Stimulated activated CD8-positive, alpha-beta memory T cell treated with anti-CD3 and anti-CD28 coated beads, Interleukin-15, amount 100 ng/mL, for 48 hours (primary cell): ENCODE results near the gene USP31.

Experiments
- DNase-seq, 2 donors: peaks; one replicate each; pipeline ENCODE4 v3.0.0-alpha.2; 2020; ENCODE audit warnings: low read depth in 2 of 2

Gene USP31

GRCh38 chr16:23092801-23093117 is 56.5 kb downstream of the USP31 start:
- DNase-seq = no peak

DNA sequence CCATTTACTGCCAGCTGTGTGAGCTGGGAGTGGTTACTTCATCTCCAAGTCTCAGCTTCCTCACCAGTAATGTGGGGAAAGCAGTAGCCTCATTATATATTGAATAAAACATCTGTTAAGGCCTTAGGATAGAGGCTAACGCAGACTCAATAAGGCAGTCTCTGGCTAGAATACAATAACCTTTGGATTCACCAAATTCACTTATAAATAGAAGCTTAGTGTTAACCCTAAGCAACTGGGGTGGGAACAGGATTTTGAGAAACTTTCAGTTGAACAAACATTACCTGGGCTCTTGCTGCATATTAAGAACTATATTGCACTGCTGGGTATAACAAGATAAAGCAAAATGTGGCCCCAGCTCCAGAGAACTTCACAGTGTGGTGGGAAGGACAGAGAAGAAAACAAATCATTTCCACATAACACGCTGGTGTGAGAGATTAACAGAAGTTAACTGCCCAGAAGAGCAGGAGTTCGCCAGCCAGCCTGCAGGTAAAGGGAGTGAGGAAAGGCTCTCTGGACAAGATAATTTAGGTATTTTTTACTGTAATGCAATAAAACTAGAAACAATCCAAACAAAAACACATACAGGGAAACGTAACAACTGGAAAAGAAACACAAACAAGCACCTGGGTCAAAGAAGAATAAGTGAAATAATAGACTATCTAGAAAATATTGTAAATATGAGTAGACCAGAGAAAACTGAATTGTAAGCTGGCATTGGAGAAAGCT is 57.0 kb downstream of the USP31 start:
- DNase-seq = no peak

DNA sequence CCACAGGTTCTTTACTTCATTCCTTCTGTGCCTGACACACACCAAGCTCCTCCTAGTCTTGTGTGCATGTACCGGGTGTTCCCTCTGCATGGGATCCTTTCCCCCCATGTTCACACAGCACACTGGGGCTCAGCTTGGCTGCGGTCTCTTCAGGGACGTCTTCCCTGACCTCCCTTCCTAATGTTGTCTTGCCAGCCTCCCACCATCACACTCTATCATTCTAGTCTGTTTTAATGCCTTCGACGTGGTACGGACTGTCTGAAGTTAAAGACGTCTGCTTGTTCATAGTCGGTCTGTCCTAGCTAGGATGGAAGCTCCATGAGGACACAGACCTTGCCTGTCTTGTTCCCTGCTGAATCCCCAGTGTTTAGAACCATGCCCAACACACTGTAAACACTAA is 60.1 kb downstream of the USP31 start:
- DNase-seq = no peak

DNA sequence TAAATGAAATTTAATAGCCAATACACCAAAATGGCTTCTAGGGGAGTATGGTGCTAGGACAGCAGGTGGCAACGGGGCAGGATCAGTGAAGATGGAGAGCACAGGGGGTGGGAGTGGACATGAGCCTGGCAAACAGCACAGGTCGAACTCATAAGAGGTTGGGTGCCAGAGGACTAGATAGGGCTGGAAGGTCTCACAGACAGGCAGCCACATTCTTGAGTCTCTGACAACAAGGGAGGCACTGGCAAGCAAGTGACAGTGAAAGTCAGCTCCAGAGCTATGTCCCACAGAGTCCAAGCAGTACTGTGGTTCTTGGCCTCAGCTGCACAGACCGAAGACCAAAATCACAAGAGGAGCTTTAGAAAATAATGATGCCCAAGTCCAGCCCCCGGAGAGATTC is 61.2 kb downstream of the USP31 start:
- DNase-seq = no peak

- no peak for DNase-seq
Observed at GRCh38 chr16:23085949-23086348, 63.3 kb downstream of the USP31 start.

DNA sequence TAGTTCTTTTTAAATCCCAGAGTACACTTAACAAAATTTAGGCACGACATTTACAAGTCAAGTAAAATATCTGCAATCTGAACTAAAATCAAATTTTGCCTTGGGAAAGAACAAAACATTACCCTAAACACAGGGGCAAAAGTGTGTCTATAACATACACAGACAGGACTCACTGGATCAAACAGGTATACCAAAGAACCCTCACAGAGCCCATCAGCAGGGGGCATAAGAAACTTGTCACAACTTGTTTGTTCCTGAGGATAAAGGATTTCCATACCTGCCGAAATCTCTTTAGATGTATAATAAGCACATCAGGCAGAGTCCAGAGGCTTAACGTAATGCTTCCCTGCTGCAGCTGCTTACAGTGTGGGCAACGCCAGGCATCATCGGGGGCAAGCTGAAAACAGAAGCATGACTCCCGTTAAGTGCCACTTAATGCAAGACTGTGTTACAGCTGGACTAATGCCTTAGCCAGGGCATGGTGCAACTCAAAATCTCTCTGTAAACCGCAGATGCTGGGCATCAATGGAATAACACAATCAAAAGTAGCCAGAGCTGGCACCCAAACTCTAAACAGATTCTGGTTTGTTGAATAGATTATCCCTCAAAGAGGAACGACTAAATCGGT is 67.0 kb downstream of the USP31 start:
- DNase-seq = no peak

DNA sequence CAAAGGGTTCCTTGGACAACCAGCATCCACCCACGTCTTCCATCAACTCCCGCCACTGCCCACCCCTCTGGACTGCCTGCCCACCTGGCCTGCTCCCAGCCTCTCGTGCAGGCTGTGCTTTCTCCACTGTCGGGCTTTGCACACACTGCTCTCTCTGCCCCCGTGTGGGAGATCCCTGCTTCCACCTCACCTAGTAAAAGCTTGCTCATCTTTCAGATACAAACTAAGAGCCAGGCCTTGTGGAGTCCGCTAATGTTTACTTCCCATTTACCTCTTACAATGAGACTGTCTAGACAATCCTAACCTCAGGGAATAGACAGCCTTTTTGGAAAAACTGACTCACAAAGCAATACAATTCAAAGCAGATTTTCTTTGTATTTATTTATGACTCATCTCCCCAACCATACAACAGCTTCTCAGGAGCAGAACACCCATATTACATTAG is 67.6 kb downstream of the USP31 start:
- no peak for DNase-seq

DNA sequence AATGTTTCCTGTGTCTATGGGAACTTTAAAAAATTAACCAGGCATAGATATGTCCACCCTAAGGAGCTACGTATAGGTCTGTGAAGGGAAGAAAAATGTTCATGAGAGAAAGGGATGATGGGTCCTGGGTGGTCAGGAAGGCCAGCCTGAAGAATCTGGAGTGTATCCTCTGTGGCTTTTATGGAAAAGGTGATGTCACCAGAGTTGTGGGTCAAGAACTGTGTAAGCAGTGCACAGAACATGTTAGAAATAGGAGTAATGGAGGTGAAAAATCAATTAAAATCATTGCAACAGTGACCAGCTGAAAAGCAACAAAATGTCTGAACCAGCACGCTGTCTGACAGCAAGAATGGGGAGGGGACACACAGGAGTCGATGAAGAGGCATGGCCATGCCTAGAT is 68.5 kb downstream of the USP31 start:
- DNase-seq = no peak

GRCh38 chr16:23080329-23080728 is 68.9 kb downstream of the USP31 start:
- no peak for DNase-seq

DNA sequence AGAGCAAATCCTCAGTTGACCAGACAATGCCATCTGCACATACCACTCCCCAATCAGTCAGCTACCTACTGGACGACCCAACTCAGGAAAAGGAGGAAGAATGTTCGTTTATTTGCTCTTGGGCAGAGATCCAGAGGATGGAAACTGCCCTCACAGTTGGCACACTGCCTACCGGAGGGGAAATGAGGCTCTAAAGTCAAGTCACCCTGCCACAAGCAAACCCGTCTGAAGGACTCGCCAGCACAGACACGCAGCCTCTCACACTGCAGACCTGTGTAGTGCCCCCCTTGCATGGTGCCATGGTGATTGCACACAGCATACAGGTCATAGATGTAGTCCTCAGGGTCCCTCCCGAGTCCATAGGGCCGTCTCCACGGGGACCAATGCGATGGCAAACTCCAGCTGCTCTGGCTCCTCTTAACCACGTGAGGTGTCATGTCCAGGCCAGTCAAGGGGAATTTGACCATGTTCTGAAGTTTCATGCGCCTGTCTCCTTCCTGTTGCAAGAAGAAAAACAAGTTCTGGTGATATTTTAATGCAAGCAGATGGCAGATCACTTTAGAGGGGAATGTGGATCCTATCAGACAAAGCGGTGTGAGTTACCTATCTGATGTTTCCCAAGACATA is 69.5 kb downstream of the USP31 start:
- DNase-seq = no peak

DNA sequence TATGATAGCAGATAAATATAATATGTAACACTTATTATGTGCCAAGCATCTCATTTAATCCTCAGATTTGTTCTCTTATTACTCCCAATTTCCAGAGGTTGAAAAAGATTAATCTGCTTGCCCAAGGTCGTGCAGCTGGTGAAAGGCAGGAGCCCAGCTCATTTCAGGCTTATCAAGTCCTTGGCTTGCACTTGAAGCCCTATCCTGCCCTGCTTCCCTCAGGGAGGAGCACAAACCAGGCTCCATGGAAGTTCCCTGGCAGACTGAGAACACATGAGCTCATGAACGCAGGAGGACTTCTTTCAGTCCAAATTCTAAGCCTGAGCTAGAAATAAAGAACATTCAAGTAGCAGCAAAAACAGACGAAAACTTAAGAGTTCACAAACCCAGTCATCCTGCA is 74.8 kb downstream of the USP31 start:
- no peak for DNase-seq

DNA sequence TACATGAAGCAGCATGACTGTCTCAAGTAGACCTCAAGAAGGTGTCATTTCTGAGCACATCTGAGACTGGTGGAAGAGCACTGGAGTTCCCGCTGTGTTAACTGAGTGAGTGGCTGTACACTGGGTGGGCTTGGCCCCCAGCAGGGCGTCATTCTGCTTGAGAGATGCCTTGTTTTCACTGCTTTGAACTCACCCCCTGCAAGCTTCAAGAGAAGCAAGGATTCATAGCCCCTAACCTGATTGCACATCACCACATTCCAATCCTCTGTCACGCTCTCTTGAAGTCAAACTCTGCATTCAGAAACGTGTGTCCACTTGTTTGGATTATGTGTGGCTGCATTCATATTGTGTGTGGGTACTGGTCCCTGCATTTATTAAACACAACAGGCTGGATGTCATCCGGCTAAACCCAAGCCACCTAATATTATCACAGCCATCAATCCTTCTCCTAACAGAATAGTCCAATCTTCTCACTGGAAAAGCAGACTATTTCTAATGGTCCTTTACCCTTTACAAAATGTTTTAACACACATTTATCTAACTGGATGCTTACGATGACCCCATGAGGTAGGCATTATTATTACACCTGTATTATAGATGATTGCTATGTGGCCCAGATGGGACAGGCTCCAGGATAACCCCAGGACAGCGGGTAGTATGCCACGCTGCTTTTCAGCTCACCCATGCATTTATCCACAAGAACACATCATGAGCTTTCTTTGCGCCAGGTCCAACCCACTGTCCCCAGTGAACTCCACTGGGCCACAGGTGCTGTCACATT is 76.3 kb downstream of the USP31 start:
- no peak for DNase-seq

DNA sequence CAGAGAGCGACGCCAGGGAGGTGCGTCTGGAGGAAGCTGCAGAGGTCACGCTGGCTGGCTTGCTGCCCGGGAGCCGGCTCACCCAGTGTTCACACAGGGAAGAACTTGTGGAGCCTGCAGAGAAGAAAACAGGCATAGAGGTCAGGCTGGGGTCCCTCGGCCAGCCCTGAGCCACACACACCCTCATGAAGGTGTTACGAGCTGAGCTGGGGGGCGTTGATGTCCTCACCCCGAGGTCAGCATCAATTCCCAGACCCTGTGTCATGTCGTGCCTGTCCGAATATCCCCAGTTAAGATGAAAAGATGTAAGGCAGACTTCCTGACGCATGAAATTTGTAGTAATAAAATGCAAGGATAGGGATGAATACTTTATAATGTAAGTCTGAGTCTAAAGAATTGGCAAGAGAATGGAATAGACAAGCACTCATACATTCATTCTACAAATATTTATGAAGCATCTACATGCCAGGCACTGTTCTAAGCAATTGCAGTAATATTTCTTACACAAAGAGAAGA is 77.1 kb downstream of the USP31 start:
- DNase-seq = no peak

DNA sequence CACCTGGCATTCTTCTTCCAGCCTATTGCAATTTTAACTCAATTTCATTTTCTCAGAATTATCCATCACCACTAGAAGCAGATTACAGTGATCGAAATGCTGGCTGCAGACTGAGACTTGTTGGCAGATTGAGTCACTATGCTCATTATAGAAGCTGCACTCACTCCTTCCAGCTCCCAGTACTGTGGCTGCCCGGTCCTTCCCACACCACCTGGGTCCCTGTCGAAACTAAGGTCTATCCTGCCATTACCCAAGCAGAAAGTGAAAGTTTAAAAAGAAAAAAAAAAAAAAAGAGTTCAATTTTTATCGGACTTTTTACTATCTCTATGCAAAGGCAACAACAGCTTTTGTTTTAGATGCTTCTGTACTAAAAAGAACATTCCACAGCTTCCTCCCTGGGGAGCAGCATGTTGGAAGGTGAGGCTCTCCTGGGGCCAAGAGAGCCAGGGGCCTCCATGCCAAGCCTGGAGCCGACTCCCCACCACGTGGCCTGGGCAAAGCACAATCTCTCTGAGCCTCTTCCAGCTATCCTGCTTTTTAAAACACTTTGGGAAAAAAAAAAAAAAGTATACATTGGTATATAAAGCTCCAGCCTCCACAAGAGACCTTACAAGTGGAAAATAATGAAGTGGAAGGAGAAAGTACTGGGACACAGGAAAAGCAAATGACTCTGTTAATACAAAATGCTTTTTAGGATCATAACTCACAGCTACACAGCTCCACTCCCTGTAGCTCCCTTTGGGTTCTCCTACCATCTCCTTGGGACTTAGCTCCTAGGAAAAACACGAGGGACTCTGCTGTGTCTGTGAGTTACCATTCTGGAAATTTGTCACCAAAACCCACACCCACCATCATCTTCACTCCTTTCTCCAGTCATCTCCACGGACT is 77.8 kb downstream of the USP31 start:
- no peak for DNase-seq

GRCh38 chr16:23069844-23070243 is 79.4 kb downstream of the USP31 start:
- no peak for DNase-seq

- DNase-seq = no peak
Observed at GRCh38 chr16:23068079-23068736, 81.0 kb downstream of the USP31 start.

DNA sequence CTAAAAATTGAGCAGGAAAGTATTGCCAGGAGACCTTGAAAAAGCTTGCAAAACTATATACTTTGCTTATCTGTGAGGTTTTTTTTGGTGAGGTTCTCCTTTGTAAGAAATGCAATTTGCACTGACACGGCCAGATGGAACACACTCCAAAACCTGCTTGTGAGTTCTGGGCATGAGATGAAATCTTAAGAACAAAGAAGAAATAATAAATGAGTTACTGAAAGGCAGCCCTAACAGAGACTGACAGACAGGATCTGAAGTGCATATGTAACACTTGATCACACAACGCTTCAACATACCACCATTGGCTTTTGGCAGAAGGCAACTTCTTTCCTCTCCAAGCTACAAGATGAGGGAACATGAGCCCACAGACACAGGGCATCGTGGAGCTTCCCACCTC is 82.6 kb downstream of the USP31 start:
- no peak for DNase-seq

GRCh38 chr16:23064639-23065038 is 84.6 kb downstream of the USP31 start:
- no peak for DNase-seq

DNA sequence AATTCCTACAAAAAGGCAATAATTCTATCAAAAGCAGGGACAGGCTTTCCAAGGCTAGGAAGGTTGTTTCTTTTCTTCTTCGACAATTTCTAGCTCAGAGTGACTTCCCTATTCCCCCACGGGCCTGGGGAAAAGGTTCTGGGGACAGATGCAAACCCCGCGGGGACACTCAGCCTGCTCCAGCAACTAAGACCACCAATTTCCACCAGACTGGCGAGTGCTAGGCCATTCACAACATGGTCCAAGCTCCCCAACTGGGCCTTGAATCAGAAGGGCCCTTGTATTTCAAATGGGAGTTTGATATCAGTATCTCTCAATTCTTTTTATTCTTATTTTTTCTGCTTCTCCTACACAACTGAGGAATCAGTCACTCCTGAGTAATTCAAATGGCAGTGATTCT is 86.7 kb downstream of the USP31 start:
- DNase-seq = no peak

- no peak for DNase-seq
Observed at GRCh38 chr16:23061669-23062068, 87.6 kb downstream of the USP31 start.
